ENCODE data around the gene LNPK. TPM values are rescaled to one million over a fixed set of nuclear protein-coding genes. Genes with fewer than 3 reads are reported as not detected.

The LNPK gene
- total RNA-seq, 1 experiment from 2014 or later, result 10.3 TPM

DNA sequence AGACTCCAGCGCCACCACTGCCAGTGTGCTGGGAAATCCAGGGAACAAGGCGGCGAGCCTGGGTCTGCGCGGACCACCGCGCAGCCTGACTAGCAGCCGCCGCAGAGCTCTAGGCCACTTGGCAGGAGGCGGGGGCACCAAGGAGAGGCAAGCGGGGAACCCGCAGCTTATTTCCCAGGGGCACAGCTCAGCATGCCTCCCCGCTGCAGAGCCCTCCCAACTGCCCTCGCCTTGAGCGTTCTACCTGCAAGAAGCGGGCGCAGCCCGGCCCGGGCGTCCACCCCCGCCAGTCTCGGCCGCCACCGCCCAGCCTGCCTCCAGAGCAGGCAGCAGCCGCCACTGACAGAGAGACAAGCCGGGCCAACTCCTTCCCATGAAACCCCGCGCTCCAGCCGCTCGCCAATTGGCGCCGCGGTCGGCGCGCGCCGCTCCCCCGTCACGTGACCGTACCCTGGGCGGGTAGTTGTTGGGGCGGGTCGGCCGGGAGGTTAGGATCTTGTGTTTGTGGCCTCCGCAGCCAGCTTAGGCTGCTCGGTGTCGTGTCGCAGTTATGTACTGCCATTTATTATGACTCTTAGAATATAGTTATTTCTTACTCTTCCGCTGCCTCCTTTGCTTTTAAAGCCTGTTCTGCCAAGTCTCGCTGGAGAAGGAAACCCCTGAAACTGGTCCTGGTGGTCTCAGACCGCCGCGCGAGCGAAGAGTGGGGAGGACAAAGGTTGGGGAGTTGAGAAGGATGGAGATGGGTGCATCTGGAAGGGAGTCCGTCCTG lies at the start of gene LNPK (continued):
- TF ChIP-seq, protein P1, sequence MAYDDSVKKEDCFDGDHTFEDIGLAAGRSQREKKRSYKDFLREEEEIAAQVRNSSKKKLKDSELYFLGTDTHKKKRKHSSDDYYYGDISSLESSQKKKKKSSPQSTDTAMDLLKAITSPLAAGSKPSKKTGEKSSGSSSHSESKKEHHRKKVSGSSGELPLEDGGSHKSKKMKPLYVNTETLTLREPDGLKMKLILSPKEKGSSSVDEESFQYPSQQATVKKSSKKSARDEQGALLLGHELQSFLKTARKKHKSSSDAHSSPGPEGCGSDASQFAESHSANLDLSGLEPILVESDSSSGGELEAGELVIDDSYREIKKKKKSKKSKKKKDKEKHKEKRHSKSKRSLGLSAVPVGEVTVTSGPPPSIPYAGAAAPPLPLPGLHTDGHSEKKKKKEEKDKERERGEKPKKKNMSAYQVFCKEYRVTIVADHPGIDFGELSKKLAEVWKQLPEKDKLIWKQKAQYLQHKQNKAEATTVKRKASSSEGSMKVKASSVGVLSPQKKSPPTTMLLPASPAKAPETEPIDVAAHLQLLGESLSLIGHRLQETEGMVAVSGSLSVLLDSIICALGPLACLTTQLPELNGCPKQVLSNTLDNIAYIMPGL (CRISPR knock-in tag; IDR thresholded peaks at IDR 0.05), result no peak
- TF ChIP-seq PRRX2 (CRISPR knock-in tag; IDR thresholded peaks at IDR 0.05), result no peak
- TF ChIP-seq NR3C1 (CRISPR knock-in tag; conservative IDR thresholded peaks at IDR 0.05; ENCODE audit: low read depth), result no peak
- TF ChIP-seq SMAD3 (CRISPR knock-in tag; IDR thresholded peaks at IDR 0.05; ENCODE audit: borderline replicate concordance), result no peak

DNA sequence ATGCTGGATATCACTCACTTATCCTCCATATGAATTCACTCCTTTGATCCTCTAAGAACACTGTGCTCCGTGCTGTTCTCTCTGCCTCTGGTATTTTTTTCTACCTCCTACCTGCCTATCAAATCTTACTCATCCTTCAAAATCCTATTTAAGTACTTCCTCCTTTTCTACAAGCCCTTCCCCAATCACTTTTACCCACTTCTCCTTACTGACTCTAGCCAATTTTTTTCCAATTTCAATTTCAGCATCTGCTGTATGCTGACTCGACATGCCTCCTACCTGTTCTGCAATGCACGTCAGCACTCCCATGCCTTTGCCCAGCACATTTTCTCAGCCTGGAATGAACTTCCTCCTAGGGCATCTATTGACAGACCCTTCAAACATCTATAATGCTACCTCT lies 37.3 kb upstream of the LNPK start:
- Mint-ChIP-seq H3K27me3 (ENCODE audit: low read depth) (peaks cover 2% of the 10 kb centered on the region; the same call in 1 of the 2 replicates), H3K4me1 (no peaks in the 10 kb centered on the region), H3K27ac (no peak overlapping the region), H3K4me3 (no peak overlapping the region), H3K36me3 (peaks cover 2% of the 10 kb centered on the region; the same call in 1 of the 2 replicates), H3K9me3 (peaks cover 8% of the 10 kb centered on the region)
- no peak for ATAC-seq
- POLR2A ChIA-PET, result no interaction called here
- CTCF ChIA-PET, result no interaction called here
- TF ChIP-seq, protein P2, sequence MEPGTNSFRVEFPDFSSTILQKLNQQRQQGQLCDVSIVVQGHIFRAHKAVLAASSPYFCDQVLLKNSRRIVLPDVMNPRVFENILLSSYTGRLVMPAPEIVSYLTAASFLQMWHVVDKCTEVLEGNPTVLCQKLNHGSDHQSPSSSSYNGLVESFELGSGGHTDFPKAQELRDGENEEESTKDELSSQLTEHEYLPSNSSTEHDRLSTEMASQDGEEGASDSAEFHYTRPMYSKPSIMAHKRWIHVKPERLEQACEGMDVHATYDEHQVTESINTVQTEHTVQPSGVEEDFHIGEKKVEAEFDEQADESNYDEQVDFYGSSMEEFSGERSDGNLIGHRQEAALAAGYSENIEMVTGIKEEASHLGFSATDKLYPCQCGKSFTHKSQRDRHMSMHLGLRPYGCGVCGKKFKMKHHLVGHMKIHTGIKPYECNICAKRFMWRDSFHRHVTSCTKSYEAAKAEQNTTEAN (CRISPR knock-in tag; IDR thresholded peaks at IDR 0.05), result no peak
- TF ChIP-seq CBFB (CRISPR knock-in tag; IDR thresholded peaks at IDR 0.05; ENCODE audit: low read depth) (no peak), FOXK1 (CRISPR knock-in tag; IDR thresholded peaks at IDR 0.05) (no peak), ZNF121 (CRISPR knock-in tag; IDR thresholded peaks at IDR 0.05) (no peak), GABPB1 (CRISPR knock-in tag; IDR thresholded peaks at IDR 0.05) (no peak), EMX1 (CRISPR knock-in tag; IDR thresholded peaks at IDR 0.05) (no peak), NFYB (CRISPR knock-in tag; conservative IDR thresholded peaks at IDR 0.05; ENCODE audit: low read depth) (no peak)
- TF ChIP-seq, protein P3, sequence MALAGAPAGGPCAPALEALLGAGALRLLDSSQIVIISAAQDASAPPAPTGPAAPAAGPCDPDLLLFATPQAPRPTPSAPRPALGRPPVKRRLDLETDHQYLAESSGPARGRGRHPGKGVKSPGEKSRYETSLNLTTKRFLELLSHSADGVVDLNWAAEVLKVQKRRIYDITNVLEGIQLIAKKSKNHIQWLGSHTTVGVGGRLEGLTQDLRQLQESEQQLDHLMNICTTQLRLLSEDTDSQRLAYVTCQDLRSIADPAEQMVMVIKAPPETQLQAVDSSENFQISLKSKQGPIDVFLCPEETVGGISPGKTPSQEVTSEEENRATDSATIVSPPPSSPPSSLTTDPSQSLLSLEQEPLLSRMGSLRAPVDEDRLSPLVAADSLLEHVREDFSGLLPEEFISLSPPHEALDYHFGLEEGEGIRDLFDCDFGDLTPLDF (CRISPR knock-in tag; IDR thresholded peaks at IDR 0.05), result no peak
- TF ChIP-seq, protein P4, sequence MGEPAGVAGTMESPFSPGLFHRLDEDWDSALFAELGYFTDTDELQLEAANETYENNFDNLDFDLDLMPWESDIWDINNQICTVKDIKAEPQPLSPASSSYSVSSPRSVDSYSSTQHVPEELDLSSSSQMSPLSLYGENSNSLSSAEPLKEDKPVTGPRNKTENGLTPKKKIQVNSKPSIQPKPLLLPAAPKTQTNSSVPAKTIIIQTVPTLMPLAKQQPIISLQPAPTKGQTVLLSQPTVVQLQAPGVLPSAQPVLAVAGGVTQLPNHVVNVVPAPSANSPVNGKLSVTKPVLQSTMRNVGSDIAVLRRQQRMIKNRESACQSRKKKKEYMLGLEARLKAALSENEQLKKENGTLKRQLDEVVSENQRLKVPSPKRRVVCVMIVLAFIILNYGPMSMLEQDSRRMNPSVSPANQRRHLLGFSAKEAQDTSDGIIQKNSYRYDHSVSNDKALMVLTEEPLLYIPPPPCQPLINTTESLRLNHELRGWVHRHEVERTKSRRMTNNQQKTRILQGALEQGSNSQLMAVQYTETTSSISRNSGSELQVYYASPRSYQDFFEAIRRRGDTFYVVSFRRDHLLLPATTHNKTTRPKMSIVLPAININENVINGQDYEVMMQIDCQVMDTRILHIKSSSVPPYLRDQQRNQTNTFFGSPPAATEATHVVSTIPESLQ (CRISPR knock-in tag; IDR thresholded peaks at IDR 0.05), result no peak
- DNase-seq (ENCODE audit: low spot score), result no peak

DNA sequence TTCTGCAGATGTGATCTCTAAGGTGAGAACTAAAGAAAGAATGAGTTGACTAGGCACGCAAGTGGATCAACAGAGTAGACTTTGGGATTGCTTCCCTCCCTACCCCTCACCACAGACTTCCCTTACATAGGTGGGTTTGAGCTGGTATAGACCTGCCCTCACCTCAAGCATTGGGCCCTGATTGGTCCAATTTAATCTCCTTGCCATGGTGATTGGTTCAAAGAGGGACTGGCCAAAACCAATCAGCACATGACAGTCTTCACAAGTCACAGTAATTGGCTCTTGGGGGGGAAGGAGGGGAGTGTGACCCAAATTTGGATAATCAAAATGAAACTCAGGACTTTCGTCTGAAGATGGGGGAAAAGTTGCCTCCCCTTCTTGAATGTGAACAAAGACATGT lies 36.6 kb upstream of the LNPK start:
- Mint-ChIP-seq H3K4me1 (no peaks in the 10 kb centered on the region), H3K27ac (no peak overlapping the region), H3K27me3 (ENCODE audit: low read depth) (peaks cover 2% of the 10 kb centered on the region; the same call in 1 of the 2 replicates), H3K36me3 (peaks cover 2% of the 10 kb centered on the region; the same call in 1 of the 2 replicates), H3K9me3 (peaks cover 5% of the 10 kb centered on the region), H3K4me3 (no peak overlapping the region)
- peak; percentile 81 for ATAC-seq
- no peak for DNase-seq (ENCODE audit: low spot score)
- POLR2A ChIA-PET, result no interaction called here
- TF ChIP-seq NFYB (CRISPR knock-in tag; conservative IDR thresholded peaks at IDR 0.05; ENCODE audit: low read depth), result peak; percentile 64
- TF ChIP-seq OVOL2 (CRISPR knock-in tag; IDR thresholded peaks at IDR 0.05; ENCODE audit: borderline replicate concordance), result no peak
- CTCF ChIA-PET, result no interaction called here

Measured in WTC11 (cell line).